Right atrium auricular region (tissue), 2 donors: Measurements from ENCODE around the gene TMEM208. TPM values are rescaled to one million over a fixed set of nuclear protein-coding genes. Genes with fewer than 3 reads are reported as not detected.

Source experiments
- DNase-seq: peaks from one replicate; pipeline ENCODE4 v3.0.0-alpha.2; 2019; ENCODE audit warnings: low spot score
- H3K27ac ChIP-seq, 2 donors: fragments of 200-600 bp; sonication (generic); 1 replicate in 1 of 2; 2 replicates in 1 of 2; pipeline ENCODE4 v1.5.1; 2016 to 2019
- H3K27me3 ChIP-seq, 2 donors: fragments of 200-600 bp; sonication (generic); one replicate each; pipeline versions ENCODE4 v1.5.1 to v1.6.0; 2017 to 2019
- H3K36me3 ChIP-seq: fragments of 200-600 bp; sonication (generic); one replicate; pipeline ENCODE4 v1.5.1; 2016
- H3K4me1 ChIP-seq, 2 donors: fragments of 200-600 bp; sonication (generic); one replicate each; pipeline versions ENCODE4 v1.5.1 to v1.6.0; 2017 to 2019
- H3K4me3 ChIP-seq, 2 donors: fragments of 200-600 bp; sonication (generic); 1 replicate in 1 of 2; 2 replicates in 1 of 2; pipeline ENCODE4 v1.5.1; 2017 to 2019; ENCODE audit warnings: mild to moderate bottlenecking in 1 of 2, moderate library complexity in 1 of 2
- H3K9me3 ChIP-seq, 2 donors: fragments of 200-600 bp; sonication (generic); one replicate each; pipeline ENCODE4 v1.5.1; 2019
- total RNA-seq, 2 donors: library from RNA; depleted of rRNA; stranded (reverse); fragments of >200 nt; gene quantifications; one replicate each; pipeline ENCODE4 v1.1.0, GENCODE V29; 2016
- TF ChIP-seq, protein P1 (sequence below), 2 donors: fragments of 200-600 bp; sonication (generic); IDR thresholded peaks; one replicate each; pipeline ENCODE4 v1.5.1; 2019; ENCODE audit warnings: antibody characterized with exemption in 2 of 2

Gene TMEM208
- total RNA-seq, 2 donors from 2014 or later, result 16.9 to 27.8 TPM

GRCh38 chr16:67208154-67208896, 18.6 kb upstream of the TMEM208 start:
- Histone ChIP-seq H3K27ac (no peak overlapping the region), H3K36me3 (no peaks in the 10 kb centered on the region), H3K4me3 (no peak overlapping the region), H3K9me3 (no peaks in the 10 kb centered on the region), H3K4me1 (no peaks in the 10 kb centered on the region), H3K27me3 (no peaks in the 10 kb centered on the region)
- no peak for DNase-seq
- TF ChIP-seq, protein P1, sequence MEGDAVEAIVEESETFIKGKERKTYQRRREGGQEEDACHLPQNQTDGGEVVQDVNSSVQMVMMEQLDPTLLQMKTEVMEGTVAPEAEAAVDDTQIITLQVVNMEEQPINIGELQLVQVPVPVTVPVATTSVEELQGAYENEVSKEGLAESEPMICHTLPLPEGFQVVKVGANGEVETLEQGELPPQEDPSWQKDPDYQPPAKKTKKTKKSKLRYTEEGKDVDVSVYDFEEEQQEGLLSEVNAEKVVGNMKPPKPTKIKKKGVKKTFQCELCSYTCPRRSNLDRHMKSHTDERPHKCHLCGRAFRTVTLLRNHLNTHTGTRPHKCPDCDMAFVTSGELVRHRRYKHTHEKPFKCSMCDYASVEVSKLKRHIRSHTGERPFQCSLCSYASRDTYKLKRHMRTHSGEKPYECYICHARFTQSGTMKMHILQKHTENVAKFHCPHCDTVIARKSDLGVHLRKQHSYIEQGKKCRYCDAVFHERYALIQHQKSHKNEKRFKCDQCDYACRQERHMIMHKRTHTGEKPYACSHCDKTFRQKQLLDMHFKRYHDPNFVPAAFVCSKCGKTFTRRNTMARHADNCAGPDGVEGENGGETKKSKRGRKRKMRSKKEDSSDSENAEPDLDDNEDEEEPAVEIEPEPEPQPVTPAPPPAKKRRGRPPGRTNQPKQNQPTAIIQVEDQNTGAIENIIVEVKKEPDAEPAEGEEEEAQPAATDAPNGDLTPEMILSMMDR (IDR thresholded peaks at IDR 0.05), result no peak

- Histone ChIP-seq H3K36me3 (no peaks in the 10 kb centered on the region), H3K27ac (no peak overlapping the region), H3K4me3 (no peak overlapping the region), H3K27me3 (no peaks in the 10 kb centered on the region), H3K4me1 (no peaks in the 10 kb centered on the region), H3K9me3 (no peaks in the 10 kb centered on the region)
- no peak for DNase-seq
- TF ChIP-seq, protein P1 (IDR thresholded peaks at IDR 0.05), result no peak
These were observed 17.4 kb upstream of the TMEM208 start for GRCh38 chr16:67209565-67209964.

GRCh38 chr16:67210069-67210937, 16.6 kb upstream of the TMEM208 start:
- no peak overlapping the region for H3K27ac ChIP-seq
- no peaks in the 10 kb centered on the region for H3K36me3 ChIP-seq
- H3K4me3 ChIP-seq, result no peak overlapping the region
- no peak for DNase-seq
- TF ChIP-seq, protein P1 (IDR thresholded peaks at IDR 0.05), result no peak
- no peaks in the 10 kb centered on the region for H3K9me3 ChIP-seq
- no peaks in the 10 kb centered on the region for H3K4me1 ChIP-seq
- H3K27me3 ChIP-seq, result no peaks in the 10 kb centered on the region

DNA sequence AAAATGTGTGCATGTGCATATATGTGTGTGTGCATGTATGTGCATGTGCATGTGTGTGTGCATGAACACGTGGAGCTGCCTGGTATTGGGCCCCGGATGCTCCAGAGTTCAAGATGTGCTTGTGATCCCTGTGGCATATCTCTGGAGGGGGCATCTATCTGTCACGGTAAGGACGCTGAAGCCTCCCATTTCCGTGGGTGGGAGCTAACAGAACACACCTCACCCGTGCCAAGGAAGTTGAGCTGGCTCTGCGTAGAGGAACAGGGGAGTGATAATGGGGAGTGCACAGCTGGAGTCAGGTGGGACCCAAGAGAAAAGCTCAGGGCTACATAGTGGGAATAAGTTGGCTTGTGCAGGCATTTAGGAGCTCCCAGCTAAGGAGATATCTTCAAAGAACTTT, 15.3 kb upstream of the TMEM208 start:
- H3K4me1 ChIP-seq, result peaks cover 0 to 12% of the 10 kb centered on the region in 2 donors
- no peaks in the 10 kb centered on the region for H3K27me3 ChIP-seq
- H3K9me3 ChIP-seq, result no peaks in the 10 kb centered on the region
- H3K27ac ChIP-seq, result no peak overlapping the region
- no peak for DNase-seq
- H3K4me3 ChIP-seq, result no peak overlapping the region
- H3K36me3 ChIP-seq, result no peaks in the 10 kb centered on the region
- TF ChIP-seq, protein P1 (IDR thresholded peaks at IDR 0.05), result no peak

- Histone ChIP-seq H3K36me3 (no peaks in the 10 kb centered on the region), H3K9me3 (no peaks in the 10 kb centered on the region), H3K4me3 (no peak overlapping the region), H3K27me3 (no peaks in the 10 kb centered on the region), H3K27ac (no peak overlapping the region), H3K4me1 (peaks cover 0 to 22% of the 10 kb centered on the region in 2 donors)
- no peak for DNase-seq
- TF ChIP-seq, protein P1 (IDR thresholded peaks at IDR 0.05), result no peak
These were observed 14.2 kb upstream of the TMEM208 start for GRCh38 chr16:67212766-67213165.
